CD4-positive, alpha-beta T cell treated with Interleukin-2 at 100 ng/mL for 4 hours (primary cell): ENCODE measurements around the gene CHST15.

ENCODE experiments used
- DNase-seq: peaks from one replicate; pipeline ENCODE4 v3.0.0-alpha.2; 2020; ENCODE audit warnings: low spot score

The CHST15 gene

DNA sequence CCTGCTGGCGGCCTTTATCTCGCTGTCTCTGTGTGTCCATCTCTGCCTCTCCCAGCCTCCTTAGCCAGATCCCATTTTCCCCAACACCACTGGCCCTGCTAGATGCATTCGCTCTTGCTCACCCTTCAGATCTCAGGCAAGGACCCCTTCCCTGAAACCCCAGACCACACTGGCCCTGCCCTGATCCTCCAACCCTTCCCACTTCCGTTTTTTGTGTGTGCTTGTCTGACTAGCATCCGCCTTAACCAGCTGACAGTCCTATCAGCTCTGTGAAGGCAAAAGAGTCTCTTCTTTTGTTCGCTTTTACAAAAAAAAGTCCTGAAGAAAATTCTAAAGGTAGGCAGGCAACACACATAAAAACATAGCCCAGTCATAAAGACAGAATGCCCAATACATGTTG lies 28.7 kb downstream of the CHST15 start:
- DNase-seq: peak; percentile 38

DNA sequence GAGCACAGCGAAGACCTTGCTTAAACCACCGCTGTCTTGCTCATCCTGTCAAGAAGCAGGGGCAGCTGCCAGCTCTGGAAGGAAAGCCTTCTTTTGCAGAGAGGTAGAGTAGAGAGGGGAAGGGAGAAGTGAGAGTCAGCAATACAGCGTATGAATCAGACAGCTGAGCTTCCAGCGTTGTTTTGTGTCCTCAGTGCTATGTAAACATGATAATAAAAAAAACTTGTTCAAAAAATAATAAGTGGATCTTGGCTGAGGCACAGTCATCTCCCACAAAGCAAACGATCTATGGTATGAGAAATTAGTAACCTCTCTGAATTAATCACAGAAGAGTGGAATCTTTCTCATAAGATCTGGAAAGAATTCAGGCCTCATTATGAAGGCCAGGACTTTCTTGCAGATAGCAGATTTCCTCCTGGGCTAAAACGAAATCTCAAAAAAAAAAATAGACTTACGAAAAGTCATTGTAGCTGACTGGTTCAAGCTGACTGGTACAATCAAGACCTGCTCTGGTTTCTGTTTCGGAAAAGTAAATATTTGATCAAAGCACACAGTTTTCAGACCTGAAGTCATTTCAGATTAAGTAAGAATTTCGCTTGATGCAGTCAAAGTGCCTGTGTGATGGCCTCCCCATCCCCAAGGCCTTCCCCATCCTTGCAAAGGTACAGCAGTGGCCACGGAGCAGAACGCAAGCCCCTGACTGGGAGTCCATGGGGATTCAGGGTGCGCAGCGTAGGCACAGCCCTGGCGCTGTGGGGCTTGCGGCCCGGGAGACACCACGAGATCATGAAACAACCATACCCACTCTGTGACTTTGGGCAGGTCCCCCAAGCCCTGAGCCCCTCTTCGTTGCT lies 29.4 kb downstream of the CHST15 start:
- DNase-seq: peak; percentile 29

DNA sequence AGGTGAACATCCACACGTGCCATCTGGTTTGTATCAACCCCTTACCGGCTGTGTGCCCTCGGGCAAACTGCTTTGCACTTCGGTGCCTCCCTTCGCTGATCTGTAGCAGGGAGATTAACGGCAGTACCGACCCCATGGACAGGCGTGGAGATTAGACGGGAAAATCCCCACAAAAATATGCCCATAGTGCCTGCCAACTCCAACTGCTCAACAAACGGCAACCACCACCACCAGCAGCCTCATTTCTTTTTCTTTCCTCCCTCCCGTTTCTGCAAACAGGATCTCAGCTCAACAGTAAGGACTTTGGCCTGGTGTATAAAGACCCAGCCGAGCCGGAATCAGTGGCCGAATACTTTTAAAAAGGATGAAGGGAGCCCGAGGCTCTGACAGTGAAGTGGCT lies 31.0 kb downstream of the CHST15 start:
- DNase-seq: no peak

DNA sequence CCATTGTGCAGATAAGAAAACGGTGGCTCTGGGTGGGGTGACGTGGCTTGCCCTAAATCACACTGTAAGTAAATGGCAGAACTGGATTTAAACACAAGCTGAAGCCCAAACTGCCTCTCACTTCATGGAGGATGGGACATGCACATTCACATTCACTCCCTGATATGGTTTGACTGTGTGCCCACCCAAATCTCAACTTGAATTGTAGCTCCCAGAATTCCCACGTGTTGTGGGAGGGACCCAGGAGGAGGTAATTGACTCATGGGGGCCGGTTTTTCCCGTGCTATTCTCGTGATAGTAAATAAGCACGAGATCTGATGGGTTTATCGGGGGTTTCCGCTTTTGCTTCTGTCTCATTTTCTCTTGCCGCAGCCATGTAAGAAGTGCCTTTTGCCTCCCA lies 32.4 kb downstream of the CHST15 start:
- no peak for DNase-seq

DNA sequence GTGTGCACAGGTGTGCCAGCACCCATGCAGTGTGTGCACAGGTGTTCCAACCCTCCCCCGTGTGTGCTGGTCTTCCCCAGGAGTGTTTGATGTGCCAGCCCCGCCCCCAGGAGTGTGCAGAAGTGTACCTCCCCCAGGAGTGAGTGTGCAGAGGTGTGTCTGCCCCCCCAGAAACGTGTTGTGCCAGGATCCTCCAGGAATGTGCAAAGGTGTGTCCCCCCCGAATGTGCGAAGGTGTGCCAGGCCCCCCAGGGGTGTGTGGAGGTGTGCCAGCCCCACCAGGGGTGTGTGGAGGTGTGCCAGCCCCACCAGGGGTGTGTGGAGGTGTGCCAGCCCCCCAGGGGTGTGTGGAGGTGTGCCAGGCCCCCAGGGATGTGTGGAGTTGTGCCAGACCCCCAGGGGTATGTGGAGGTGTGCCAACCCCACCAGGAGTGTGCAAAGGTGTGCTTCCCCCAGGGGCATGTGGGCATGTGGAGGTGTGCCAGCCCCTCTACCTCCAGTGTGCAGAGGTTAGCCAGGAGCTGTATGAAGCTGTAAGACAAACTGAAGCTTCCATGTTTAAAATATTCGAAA lies 33.2 kb downstream of the CHST15 start:
- no peak for DNase-seq

DNA sequence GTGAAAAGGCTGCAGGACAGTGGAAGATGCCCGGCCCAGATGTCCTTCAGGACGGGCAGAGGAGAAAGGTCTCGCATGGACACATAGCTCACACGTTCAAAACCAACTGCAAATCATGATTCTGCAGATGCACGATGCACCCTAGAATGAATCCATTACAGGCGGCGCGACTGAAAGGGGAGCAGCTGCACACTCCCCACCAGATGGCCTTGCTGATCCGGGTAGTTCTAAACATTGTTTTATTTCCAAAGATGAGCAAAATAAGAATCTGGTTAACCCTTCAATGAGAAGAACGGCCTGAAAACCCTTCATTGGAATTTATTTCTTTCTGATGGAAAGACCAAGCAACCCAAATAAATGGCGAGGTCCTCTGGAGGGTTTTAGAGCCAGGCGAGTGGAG lies 33.8 kb downstream of the CHST15 start:
- no peak for DNase-seq

DNA sequence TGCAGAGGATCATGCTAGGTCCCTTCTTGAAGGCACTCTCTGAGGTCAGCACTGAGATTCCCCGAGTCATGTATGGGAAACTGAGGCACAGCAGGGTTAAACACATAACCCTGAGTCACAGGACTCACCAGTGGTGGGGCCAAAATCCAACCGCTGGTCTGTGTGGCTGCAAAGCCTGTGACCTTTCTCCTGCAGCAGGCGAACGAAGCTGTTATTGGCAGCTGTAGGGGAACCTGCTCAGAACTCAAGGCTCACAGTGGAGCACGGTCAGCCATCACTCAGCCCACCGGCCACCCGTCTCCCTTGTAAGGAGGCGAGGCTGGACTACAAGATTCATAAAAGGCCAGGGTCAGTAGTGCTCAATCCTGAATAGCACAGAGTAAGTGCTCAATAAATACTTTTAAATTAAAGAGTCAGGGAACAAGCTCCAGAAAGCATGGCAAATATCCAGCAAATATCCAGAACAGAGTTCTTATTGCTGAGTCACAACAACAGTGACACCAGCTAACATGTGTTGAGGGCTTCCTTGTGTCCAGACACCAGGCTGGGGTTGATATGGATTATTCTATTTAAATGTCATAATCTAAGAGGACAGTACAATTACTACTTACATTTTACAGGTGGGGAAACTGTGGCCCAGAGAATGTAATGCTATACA lies 34.9 kb downstream of the CHST15 start:
- DNase-seq: no peak

DNA sequence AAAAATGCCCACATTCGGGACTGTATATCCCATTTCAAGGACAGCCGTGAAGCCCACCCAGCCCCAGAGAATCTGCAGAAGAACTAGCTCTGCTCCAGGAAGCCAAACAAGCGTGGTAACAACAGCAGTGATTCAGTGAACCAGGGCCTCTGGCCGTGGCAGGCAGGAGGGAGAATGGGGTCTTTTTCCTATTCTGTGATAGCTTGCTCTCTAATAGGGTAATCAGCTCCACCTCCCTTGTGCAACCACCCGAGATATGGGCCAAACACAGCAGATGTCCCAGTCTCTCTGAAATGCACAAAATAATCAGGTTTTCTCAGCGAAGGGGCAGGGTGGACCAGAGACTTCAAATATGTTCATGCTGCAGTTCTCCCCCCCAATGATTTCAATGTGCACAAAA lies 35.8 kb downstream of the CHST15 start:
- DNase-seq: no peak

DNA sequence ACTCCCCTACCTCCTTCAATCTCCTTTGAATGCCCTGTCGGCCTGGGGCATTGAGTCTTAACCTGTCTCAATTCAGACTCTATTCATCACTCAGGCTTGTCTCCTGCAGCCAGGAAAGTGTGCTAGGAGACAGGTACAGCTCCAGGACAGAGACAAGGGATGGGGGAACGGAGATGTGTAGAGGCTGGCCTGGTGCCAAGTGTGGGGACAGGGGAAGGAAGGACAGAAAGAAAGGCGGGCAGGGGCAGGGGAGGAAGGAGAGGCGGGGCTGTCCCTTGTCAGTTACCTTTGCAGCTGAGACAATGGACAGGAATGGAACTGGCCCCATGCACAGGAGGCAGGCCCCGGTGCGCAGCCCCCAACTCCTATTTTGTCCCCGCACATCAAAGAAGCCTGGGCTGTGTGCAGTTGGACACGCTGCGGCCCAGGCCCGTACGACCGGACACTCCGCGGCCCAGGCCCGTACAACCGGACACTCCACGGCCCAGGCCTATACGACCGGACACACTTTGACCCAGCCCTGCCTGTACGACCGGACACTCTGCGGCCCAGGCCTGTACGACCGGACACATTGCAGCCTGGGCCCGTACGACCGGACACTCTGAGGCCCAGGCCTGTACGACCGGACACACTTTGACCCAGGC lies 36.9 kb downstream of the CHST15 start:
- DNase-seq: no peak

DNA sequence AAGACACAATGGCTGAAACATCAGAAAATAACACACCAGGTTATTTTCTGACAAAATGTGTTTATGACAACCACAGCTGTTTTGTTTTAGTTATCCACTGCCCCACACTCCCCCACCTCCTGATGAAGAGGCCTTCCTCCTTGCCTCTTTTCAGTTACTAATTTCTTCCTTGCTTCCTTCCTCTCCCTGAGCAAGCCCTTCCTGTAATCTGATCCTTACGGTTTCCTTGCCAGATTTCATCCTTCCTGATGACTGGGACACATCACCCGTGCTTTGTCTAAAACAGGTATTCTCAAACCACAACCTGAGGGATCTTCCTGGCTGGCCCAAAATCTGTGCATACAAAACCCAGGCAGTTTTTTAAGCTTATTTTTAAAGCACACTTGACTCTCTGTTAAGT lies 39.4 kb downstream of the CHST15 start:
- DNase-seq: no peak

DNA sequence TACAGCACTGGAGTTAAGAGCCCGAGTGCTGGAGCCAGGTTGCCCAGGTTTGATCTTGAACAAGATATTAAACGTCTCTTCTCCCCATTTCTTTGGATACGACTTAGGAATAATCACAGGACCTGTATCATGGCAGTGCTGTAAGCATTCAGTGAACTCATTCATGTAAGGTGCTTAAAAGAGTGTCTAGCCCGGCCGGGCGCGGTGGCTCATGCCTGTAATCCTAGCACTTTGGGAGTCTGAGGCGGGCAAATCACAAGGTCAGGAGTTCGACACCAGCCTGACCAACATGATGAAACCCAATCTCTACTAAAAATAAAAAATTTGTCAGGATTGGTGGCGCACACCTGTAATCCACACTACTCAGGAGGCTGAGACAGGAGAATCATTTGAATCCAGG lies 40.8 kb downstream of the CHST15 start:
- DNase-seq: no peak

DNA sequence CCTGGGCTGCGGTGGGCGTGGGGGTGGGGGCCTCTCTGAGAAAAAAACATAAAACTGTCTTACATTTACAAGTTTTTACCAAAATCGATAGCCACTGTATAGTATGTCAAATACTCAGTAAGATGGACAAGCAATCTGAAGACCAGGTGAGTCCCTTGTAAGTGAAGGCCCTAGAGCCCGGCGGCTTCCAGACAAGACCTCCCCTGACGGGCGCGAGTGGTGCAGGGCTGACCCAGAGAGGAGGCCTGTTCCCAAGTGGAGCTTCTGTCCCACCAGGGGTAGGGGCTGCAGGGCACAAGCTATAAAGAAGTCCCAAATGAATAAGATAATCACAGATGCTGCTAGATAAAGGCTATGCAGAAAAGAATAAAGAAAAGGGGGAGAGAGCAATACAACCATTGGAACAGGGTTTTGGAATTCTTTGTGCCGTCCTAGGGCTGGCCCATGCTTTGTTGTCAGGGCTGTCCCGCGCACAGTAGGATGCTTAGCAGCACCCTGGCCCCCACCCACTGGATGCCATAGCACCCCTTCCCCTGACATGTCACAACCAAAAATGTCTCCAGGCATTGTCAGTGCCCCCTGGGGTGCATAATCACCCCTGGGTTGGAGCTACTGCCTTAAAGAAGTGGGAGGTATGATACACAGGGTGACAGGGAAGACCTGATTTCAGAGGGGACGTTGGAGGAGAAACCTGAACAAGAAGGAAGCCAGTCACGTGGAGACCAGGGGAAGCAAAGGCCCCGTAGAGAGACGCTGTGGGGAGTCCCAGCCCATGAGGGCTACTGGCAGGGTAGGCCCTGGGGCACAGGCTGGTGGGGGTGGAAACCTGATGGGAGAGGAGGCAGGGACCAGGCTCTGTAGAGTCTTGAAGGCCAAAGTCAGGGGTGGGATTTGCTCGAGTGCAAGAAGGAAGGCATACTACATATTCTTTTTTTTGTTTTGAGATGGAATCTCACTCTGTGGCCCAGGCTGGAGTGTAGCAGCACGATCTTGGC lies 43.1 kb downstream of the CHST15 start:
- no peak for DNase-seq

DNA sequence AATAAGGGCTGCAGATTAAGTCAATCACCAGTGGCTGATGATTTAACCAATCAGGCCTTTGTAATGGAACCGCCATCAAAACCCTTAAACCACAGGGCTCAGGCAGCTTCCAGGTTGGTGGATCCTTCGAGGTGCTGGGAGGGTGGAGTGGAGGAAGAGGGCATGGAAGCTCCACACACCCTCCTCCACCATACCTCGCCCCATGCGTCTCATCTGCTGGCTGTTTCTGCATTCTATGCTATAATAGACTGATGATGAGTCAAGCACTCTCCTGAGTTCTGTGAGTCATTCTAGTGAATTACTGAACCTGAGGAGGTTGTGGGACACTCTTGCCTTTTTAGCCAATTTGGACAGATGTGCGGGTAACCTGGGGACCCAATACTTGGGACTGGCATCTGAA lies 43.9 kb downstream of the CHST15 start:
- no peak for DNase-seq

DNA sequence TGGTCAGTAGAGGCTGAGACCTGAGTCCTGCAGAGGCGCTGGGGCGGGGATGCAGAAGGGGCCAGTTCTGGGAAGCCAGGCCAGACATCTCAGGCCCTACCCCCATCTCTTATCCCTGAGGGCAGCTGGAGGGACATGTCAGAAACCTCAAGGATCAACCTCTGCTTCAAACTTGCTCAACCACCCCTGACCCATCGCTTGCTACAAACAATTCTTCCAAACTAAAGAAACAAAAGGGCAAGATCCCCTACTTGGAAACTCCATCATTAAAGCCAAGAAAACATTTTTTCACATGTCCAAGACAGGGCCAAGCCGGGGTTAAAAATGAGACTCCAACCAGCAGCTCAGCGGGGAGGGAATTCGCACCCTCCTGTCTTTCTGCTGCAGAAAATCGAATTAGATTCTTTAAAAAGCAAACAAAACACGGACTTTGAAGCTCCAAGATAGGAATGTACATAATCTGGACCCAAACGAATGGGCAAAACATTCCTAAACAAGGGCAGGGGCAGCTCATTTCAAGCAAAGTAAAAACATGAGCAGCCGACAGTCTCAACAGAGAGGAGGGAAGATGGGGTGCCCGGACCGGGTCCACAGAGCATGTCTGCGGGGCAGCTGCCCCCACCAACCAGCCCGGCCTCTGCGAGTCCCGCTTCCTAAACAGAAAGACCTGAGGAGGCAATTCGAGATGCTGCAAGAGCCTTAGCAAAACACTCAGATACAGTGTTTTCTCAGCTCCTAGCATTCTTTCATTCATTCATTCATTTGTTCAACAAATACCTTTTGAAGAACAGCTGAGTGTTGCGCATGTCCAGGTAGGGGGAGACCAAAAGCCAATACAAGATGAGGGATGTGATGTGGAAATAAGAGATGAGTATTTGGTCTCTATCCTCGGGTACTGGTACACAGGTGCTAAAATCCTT lies 44.8 kb downstream of the CHST15 start:
- DNase-seq: no peak

DNA sequence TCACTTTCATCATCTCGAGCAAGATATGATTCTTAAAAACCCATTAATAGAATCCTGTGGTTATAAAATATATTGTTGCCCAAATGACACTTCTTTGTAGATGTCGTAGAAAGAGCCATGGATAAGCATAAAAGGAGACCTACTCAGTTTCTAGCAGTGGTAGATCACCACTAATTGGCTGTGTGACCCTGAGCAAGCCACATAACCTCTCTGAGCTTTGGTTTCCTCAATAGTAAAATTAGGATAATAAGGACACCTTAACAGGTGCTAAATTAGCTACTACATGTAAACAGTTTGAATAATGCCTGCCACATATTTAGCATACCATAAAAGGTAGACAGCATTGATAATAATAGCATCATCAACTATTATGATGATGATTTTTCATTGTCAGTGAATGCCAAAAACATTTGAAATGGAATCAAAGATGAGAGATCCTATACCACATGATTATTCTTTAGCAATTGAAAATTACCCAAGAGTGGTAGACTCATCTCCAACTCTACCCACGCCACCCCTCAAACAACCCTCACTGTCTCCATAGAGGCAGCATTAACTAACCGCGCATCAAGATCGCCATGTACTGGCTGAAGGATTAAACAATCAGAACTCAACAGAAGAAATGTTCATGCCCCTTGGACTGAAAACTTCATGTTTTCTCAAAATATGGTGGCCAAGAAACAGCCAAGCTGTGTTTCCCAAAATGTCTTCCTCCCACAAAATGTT lies 45.8 kb downstream of the CHST15 start:
- no peak for DNase-seq

DNA sequence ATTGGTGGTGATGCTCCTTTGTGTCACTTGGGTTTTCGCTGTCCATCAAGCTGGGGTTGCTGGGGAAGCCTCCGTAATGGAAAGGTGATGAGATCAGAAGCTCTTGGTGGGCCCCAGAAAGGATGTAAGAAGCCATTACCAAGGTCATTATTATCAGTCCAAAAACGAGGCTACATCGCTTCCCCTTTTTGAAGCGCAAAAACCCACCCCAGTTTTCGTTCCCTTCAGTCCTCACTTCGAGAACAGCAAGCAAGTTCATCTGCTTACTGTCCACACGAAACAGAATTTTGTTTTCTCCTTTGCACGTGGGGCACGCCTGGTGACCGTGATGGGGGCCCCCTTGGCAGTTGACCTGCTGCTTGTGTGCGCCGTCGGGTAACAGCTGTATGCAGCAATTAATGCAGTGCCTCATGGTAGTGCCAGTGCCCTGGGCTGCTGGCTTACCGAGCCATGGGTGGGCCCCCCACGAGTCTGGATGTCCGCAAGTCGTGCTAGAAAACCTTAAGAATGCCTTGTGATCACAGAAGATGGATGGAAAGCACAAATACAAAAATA lies 47.5 kb downstream of the CHST15 start:
- DNase-seq: no peak

DNA sequence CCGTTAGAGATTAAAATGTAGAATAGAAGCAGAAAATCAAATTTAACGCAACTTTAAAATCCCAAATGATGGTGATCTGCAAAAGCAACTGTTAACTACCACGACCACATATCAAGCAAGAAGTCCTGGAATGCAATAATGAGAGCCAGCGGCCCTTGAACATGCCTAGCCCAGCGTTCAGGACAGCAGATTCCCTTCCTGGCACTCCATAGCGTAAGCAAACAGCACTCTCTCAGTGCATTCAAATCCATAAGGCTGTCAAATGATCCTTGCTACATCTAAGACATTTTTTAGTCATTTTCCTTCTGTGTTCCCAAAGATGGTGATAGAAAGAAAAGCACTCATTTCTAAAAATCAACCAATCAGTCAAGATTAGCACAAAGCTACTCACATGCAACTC lies 48.1 kb downstream of the CHST15 start:
- DNase-seq: no peak

DNA sequence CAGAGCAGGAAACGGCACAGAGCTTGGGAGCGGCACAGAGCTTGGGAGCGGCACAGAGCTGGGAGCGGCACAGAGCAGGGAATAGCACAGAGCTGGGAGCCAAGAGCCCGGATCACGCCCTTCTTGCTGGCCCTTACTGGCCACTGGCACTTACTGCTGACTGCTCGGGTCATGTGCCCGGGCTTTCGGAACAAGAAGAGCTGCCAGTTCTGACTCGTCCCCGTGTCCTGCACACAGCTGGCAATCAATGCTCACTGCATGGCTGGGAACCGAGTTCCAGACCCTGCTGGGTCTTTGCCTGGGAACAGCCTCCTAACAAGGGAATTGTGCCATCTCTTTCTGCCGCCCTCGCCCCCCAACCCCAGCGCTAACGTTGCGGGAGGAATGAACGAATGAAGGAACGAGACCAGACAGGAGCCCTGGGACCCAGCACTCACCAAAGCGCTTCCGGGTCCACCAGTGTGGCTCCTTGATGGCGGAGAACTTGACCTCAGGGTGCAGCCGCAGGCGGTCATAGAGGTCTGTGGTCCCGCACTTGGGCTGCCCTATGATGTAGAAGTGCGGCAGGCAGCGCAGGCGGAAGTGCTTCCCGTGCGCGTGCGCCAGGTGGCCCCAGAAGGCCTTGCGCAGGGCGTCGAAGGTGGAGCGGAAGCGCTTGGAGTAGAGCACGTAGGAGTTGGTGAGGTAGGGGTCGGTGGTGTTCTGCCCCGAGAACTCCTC lies 49.1 kb downstream of the CHST15 start:
- no peak for DNase-seq
